HEK293 (cell line): ENCODE results near the gene DNAL4.

Experiments used
- CTCF ChIA-PET: fragments of 350-600 bp; formaldehyde crosslinking; extraction: SDS; loops from one replicate; lab custom pipeline; 2021; ENCODE audit warnings: antibody characterized with exemption; lab: Yijun Ruan, JAX
- POLR2A ChIA-PET: fragments of 300-600 bp; formaldehyde crosslinking; extraction: SDS; loops from one replicate; lab custom pipeline; 2020; ENCODE audit warnings: antibody characterized with exemption, inconsistent platforms; lab: Yijun Ruan, JAX
- H3K27ac ChIP-seq: fragments of 200-500 bp; sonication (Bioruptor generic); 2 replicates; pipeline ENCODE4 v1.5.1; 2014; ENCODE audit warnings: low read depth, low read length, control low read depth, inconsistent platforms; ENCODE audit errors: extremely low read depth
- H3K36me3 ChIP-seq, 2 experiments: fragments of 200-500 bp in 1 of 2; sonication (Bioruptor generic) in 1 of 2; 1 replicate in 1 of 2; 2 replicates in 1 of 2; pipeline ENCODE4 v1.5.1; 2014 to 2017; ENCODE audit warnings: inconsistent platforms in 2 of 2, low read length in 2 of 2; ENCODE audit not compliant: control insufficient read depth in 2 of 2, insufficient read depth in 1 of 2
- H3K4me1 ChIP-seq: fragments of 200-500 bp; sonication (Bioruptor generic); 2 replicates; pipeline ENCODE4 v1.5.1; 2014; ENCODE audit warnings: mild to moderate bottlenecking, low read length, inconsistent platforms; ENCODE audit not compliant: control insufficient read depth, insufficient read depth
- H3K4me3 ChIP-seq: 2 replicates; pipeline ENCODE4 v1.5.1; 2011; ENCODE audit warnings: low read depth, mild to moderate bottlenecking, control low read depth, low read length, moderate library complexity
- H3K9me3 ChIP-seq: fragments of 200-500 bp; sonication (Bioruptor generic); 2 replicates; pipeline ENCODE4 v1.5.1; 2014; ENCODE audit warnings: low read depth, low read length, inconsistent platforms; ENCODE audit not compliant: control insufficient read depth, insufficient read depth
- CTCF ChIP-seq: fragments of 450-650 bp; formaldehyde crosslinking; IDR thresholded peaks from 2 replicates; pipeline ENCODE4 v1.5.1; 2016; ENCODE audit warnings: missing biosample characterization, missing genetic modification characterization
- PRDM10 ChIP-seq: fragments of 450-650 bp; formaldehyde crosslinking; IDR thresholded peaks from 2 replicates; pipeline ENCODE4 v1.5.1; 2016; ENCODE audit warnings: missing biosample characterization, missing genetic modification characterization
- REST ChIP-seq: fragments of 450-650 bp; formaldehyde crosslinking; IDR thresholded peaks from 2 replicates; pipeline ENCODE4 v1.5.1; 2016; ENCODE audit warnings: missing biosample characterization, missing genetic modification characterization
- SP3 ChIP-seq: fragments of 450-650 bp; formaldehyde crosslinking; IDR thresholded peaks from 2 replicates; pipeline ENCODE4 v1.5.1; 2016; ENCODE audit warnings: missing biosample characterization, missing genetic modification characterization
- TRIM28 ChIP-seq: IDR thresholded peaks from 2 replicates; pipeline ENCODE4 v1.6.1; 2011; ENCODE audit warnings: low read length, control low read depth, borderline replicate concordance
- ZBTB17 ChIP-seq: fragments of 450-650 bp; formaldehyde crosslinking; IDR thresholded peaks from 2 replicates; pipeline ENCODE4 v1.5.1; 2016; ENCODE audit warnings: missing biosample characterization, missing genetic modification characterization
- ZFP3 ChIP-seq: fragments of 450-650 bp; formaldehyde crosslinking; IDR thresholded peaks from 2 replicates; pipeline ENCODE4 v1.5.1; 2016; ENCODE audit warnings: low read depth, missing biosample characterization, missing genetic modification characterization
- ZNF366 ChIP-seq: fragments of 450-650 bp; formaldehyde crosslinking; conservative IDR thresholded peaks from 2 replicates; pipeline ENCODE4 v1.5.1; 2016; ENCODE audit warnings: missing biosample characterization, missing genetic modification characterization
- ZNF404 ChIP-seq: fragments of 450-650 bp; formaldehyde crosslinking; IDR thresholded peaks from 2 replicates; pipeline ENCODE4 v1.5.1; 2017; ENCODE audit warnings: missing biosample characterization, missing genetic modification characterization
- ZNF548 ChIP-seq: fragments of 450-650 bp; formaldehyde crosslinking; IDR thresholded peaks from 2 replicates; pipeline ENCODE4 v1.5.1; 2016; ENCODE audit warnings: missing biosample characterization, missing genetic modification characterization
- ZNF596 ChIP-seq: fragments of 450-650 bp; IDR thresholded peaks from 2 replicates; pipeline ENCODE4 v1.5.0; 2018; ENCODE audit warnings: missing biosample characterization, mild to moderate bottlenecking, missing genetic modification characterization, moderate library complexity
- ZNF610 ChIP-seq: fragments of 450-650 bp; formaldehyde crosslinking; IDR thresholded peaks from 2 replicates; pipeline ENCODE4 v1.5.1; 2016; ENCODE audit warnings: missing biosample characterization, missing genetic modification characterization, borderline replicate concordance
- ZNF624 ChIP-seq: fragments of 450-650 bp; formaldehyde crosslinking; IDR thresholded peaks from 2 replicates; pipeline ENCODE4 v1.5.1; 2017; ENCODE audit warnings: missing biosample characterization, missing genetic modification characterization
- ZNF76 ChIP-seq: fragments of 450-650 bp; formaldehyde crosslinking; IDR thresholded peaks from 2 replicates; pipeline ENCODE4; 2016; ENCODE audit warnings: low read depth, missing biosample characterization, missing genetic modification characterization, borderline replicate concordance

Gene DNAL4

GRCh38 chr22:38826386-38826785 lies 32.4 kb upstream of the DNAL4 start:
- CTCF ChIA-PET, result interaction anchor here (1.9 kb wide), 1 partner anchor 57 kb away, joined by 10 read pairs; no protein-coding TSS in a partner anchor
- POLR2A ChIA-PET, result no interaction called here
- no peak overlapping the region for H3K27ac ChIP-seq
- H3K4me3 ChIP-seq, result no peak overlapping the region
- no peaks in the 10 kb centered on the region for H3K4me1 ChIP-seq
- H3K36me3 ChIP-seq, result no peaks in the 10 kb centered on the region
- TF ChIP-seq ZNF366 (tag by site-specific recombination) (no peak), ZNF76 (no peak), ZNF404 (tag by site-specific recombination) (no peak), ZNF610 (no peak), ZNF624 (no peak)
- TF ChIP-seq, all 188 proteins: peak for 0
- no peaks in the 10 kb centered on the region for H3K9me3 ChIP-seq

- H3K36me3 ChIP-seq, result no peaks in the 10 kb centered on the region
- no peak overlapping the region for H3K27ac ChIP-seq
- TF ChIP-seq TRIM28 (no peak), ZNF596 (tag by site-specific recombination) (no peak), PRDM10 (0 out of 2 replicates have a peak, but pooled peaks have one; percentile 38), REST (tag by site-specific recombination) (peak; percentile 96), CTCF (peak; percentile 67)
- POLR2A ChIA-PET, result interaction anchor here (0.6 kb wide), 1 partner anchor 306 kb away, joined by 3 read pairs; no protein-coding TSS in a partner anchor
- no peak overlapping the region for H3K4me3 ChIP-seq
- H3K9me3 ChIP-seq, result no peaks in the 10 kb centered on the region
- CTCF ChIA-PET, result interaction anchor here (0.6 to 1.9 kb wide), 4 partner anchors 11 to 59 kb away, joined by 3 to 10 read pairs (median 3); no protein-coding TSS in a partner anchor
- H3K4me1 ChIP-seq, result no peaks in the 10 kb centered on the region
Measured at GRCh38 chr22:38824585-38824984, 30.6 kb upstream of the DNAL4 start.

- TF ChIP-seq ZBTB17 (tag by site-specific recombination) (peak; percentile 66), ZNF548 (no peak), ZFP3 (no peak), SP3 (tag by site-specific recombination) (no peak)
- POLR2A ChIA-PET, result no interaction called here
- CTCF ChIA-PET, result interaction anchor here (0.6 to 1.3 kb wide), 6 partner anchors 11 to 1337 kb away, joined by 3 to 5 read pairs (median 4); partner anchors contain the start of gene MFNG
- no peaks in the 10 kb centered on the region for H3K9me3 ChIP-seq
- H3K27ac ChIP-seq, result no peak overlapping the region
- no peaks in the 10 kb centered on the region for H3K4me1 ChIP-seq
- no peaks in the 10 kb centered on the region for H3K36me3 ChIP-seq
- H3K4me3 ChIP-seq, result no peak overlapping the region
Measured at GRCh38 chr22:38823637-38824036, 29.7 kb upstream of the DNAL4 start.
